KMS-11 (cell line): ENCODE data around the gene HOXA3.

Experiments used
- H2AFZ ChIP-seq: fragments of 200-600 bp; sonication (generic); 2 replicates; pipeline ENCODE4 v1.6.1; 2016; ENCODE audit warnings: antibody characterized with exemption, mixed run types, low read depth
- H3K27ac ChIP-seq: fragments of 200-600 bp; sonication (generic); 2 replicates; pipeline ENCODE4 v1.6.1; 2016; ENCODE audit warnings: mild to moderate bottlenecking, mixed run types
- H3K27me3 ChIP-seq: fragments of 200-600 bp; sonication (generic); 2 replicates; pipeline ENCODE4 v1.6.1; 2017; ENCODE audit warnings: mild to moderate bottlenecking, low read depth, mixed run types, moderate library complexity; ENCODE audit not compliant: insufficient read depth
- H3K36me3 ChIP-seq: fragments of 200-600 bp; sonication (generic); 2 replicates; pipeline ENCODE4 v1.6.1; 2017; ENCODE audit warnings: mild to moderate bottlenecking, mixed run types; ENCODE audit not compliant: insufficient read depth
- H3K4me1 ChIP-seq: fragments of 200-600 bp; sonication (generic); 2 replicates; pipeline ENCODE4 v1.6.1; 2016; ENCODE audit warnings: mild to moderate bottlenecking, low read depth, mixed run types; ENCODE audit not compliant: poor library complexity, severe bottlenecking
- H3K4me2 ChIP-seq: fragments of 200-600 bp; sonication (generic); 2 replicates; pipeline ENCODE4 v1.7.0; 2016; ENCODE audit warnings: mild to moderate bottlenecking, mixed run types
- H3K4me3 ChIP-seq: fragments of 200-600 bp; sonication (generic); IDR thresholded peaks from 2 replicates; pipeline ENCODE4 v1.6.1; 2017; ENCODE audit warnings: low read depth, low read length, mixed read lengths; ENCODE audit not compliant: insufficient read depth
- H3K79me2 ChIP-seq: fragments of 200-600 bp; sonication (generic); 2 replicates; pipeline ENCODE4 v1.6.1; 2016; ENCODE audit warnings: low read depth, mixed run types; ENCODE audit not compliant: insufficient read depth
- H3K9ac ChIP-seq: fragments of 200-600 bp; sonication (generic); 2 replicates; pipeline ENCODE4 v1.6.1; 2016; ENCODE audit warnings: mild to moderate bottlenecking, mixed run types
- H4K20me1 ChIP-seq: fragments of 200-600 bp; sonication (generic); 2 replicates; pipeline ENCODE4 v1.6.1; 2016; ENCODE audit warnings: mild to moderate bottlenecking, mixed run types; ENCODE audit not compliant: insufficient read depth
- CTCF ChIP-seq: fragments of 200-600 bp; sonication (generic); conservative IDR thresholded peaks from 2 replicates; pipeline ENCODE4 v1.6.1; 2017; ENCODE audit warnings: low read depth, mild to moderate bottlenecking, antibody characterized with exemption, low read length, moderate library complexity, mixed read lengths

HOXA3 gene

GRCh38 chr7:27144781-27145164 is 7.6 kb downstream of the HOXA3 start:
- H3K27me3 ChIP-seq = no peaks in the 10 kb centered on the region

GRCh38 chr7:27143950-27144780 is 8.2 kb downstream of the HOXA3 start:
- no peak overlapping the region for H3K27ac ChIP-seq
- peak overlapping the region; percentile 80 for H2AFZ ChIP-seq
- peaks cover 1% of the 10 kb centered on the region for H3K4me1 ChIP-seq
- no peaks in the 10 kb centered on the region for H3K27me3 ChIP-seq
- no peak overlapping the region for H3K4me2 ChIP-seq
- no peaks in the 10 kb centered on the region for H3K36me3 ChIP-seq
- no peaks in the 10 kb centered on the region for H3K79me2 ChIP-seq
- no peaks in the 10 kb centered on the region for H4K20me1 ChIP-seq
- H3K4me3 ChIP-seq = no peak overlapping the region
- TF ChIP-seq CTCF = peak; percentile 36
- H3K9ac ChIP-seq = no peak overlapping the region

More at GRCh38 chr7:27144781-27145164, 7.6 kb downstream of the HOXA3 start:
- TF ChIP-seq CTCF = no peak
- H4K20me1 ChIP-seq = no peaks in the 10 kb centered on the region
- no peak overlapping the region for H3K9ac ChIP-seq
- H2AFZ ChIP-seq = no peak overlapping the region
- H3K79me2 ChIP-seq = no peaks in the 10 kb centered on the region
- H3K4me1 ChIP-seq = peaks cover 6% of the 10 kb centered on the region
- H3K4me2 ChIP-seq = no peak overlapping the region
- H3K4me3 ChIP-seq = no peak overlapping the region
- no peak overlapping the region for H3K27ac ChIP-seq
- no peaks in the 10 kb centered on the region for H3K36me3 ChIP-seq

GRCh38 chr7:27143023-27143949 is 9.1 kb downstream of the HOXA3 start, which contains the start of gene HOXA5:
Gene HOXA5 (minus strand): TSS chr7:27143681. CDS start chr7:27143607, 74 bp downstream.
- H2AFZ ChIP-seq = peak within 1 kb of the TSS; percentile 80
- H3K9ac ChIP-seq = no peak within 1 kb of the TSS; the same call in 1 of the 2 replicates
- H3K36me3 ChIP-seq = no peaks in the 10 kb centered on the region
- H3K4me3 ChIP-seq = no peak within 1 kb of the TSS
- no peaks in the 10 kb centered on the region for H3K4me1 ChIP-seq
- peak within 1 kb of the TSS; percentile 34 for H3K4me2 ChIP-seq
- no peaks in the 10 kb centered on the region for H4K20me1 ChIP-seq
- H3K27ac ChIP-seq = no peak within 1 kb of the TSS
- H3K79me2 ChIP-seq = no peaks in the 10 kb centered on the region
- H3K27me3 ChIP-seq = no peaks in the 10 kb centered on the region
- TF ChIP-seq CTCF = peak; percentile 83

- Histone ChIP-seq H4K20me1 (no peaks in the 10 kb centered on the region), H3K27ac (no peak overlapping the region), H3K4me1 (no peaks in the 10 kb centered on the region), H3K79me2 (no peaks in the 10 kb centered on the region), H2AFZ (peak overlapping the region; percentile 80), H3K9ac (no peak overlapping the region; the same call in 1 of the 2 replicates), H3K4me3 (no peak overlapping the region), H3K27me3 (no peaks in the 10 kb centered on the region), H3K36me3 (no peaks in the 10 kb centered on the region), H3K4me2 (peak overlapping the region; percentile 34; the same call in 1 of the 2 replicates)
- no peak for TF ChIP-seq CTCF
These were observed 9.8 kb downstream of the HOXA3 start for GRCh38 chr7:27142580-27143022.
